ENCODE measurements around the gene FGD4.

The FGD4 gene

GRCh38 chr12:32609966-32610365 is 210.6 kb downstream of the FGD4 start:
- Histone ChIP-seq H3K27ac (ENCODE audit: low read length) (no peak overlapping the region), H3K4me3 (ENCODE audit: low read depth in 1 of 2, low read length in 2 of 2) (no peak overlapping the region), H3K79me2 (ENCODE audit: insufficient read depth, low read length) (no peaks in the 10 kb centered on the region), H3K9ac (ENCODE audit: low read depth, low read length) (no peak overlapping the region), H4K20me1 (ENCODE audit: insufficient read depth, low read length) (no peaks in the 10 kb centered on the region), H2AFZ (ENCODE audit: low read depth, low read length) (no peak overlapping the region), H3K9me3 (ENCODE audit: insufficient read depth, low read length, severe bottlenecking) (no peaks in the 10 kb centered on the region), H3K4me1 (ENCODE audit: insufficient read depth, low read length) (no peaks in the 10 kb centered on the region), H3K4me2 (ENCODE audit: insufficient read depth, low read length) (no peak overlapping the region), H3K27me3 (ENCODE audit: insufficient read depth, low read length, poor library complexity) (no peaks in the 10 kb centered on the region), H3K36me3 (ENCODE audit: insufficient read depth, low read length) (no peaks in the 10 kb centered on the region)
- no peak for DNase-seq
- TF ChIP-seq EZH2 (IDR thresholded peaks at IDR 0.05; ENCODE audit: borderline replicate concordance, low read depth, low read length, severe bottlenecking), result no peak
- TF ChIP-seq, protein P1, sequence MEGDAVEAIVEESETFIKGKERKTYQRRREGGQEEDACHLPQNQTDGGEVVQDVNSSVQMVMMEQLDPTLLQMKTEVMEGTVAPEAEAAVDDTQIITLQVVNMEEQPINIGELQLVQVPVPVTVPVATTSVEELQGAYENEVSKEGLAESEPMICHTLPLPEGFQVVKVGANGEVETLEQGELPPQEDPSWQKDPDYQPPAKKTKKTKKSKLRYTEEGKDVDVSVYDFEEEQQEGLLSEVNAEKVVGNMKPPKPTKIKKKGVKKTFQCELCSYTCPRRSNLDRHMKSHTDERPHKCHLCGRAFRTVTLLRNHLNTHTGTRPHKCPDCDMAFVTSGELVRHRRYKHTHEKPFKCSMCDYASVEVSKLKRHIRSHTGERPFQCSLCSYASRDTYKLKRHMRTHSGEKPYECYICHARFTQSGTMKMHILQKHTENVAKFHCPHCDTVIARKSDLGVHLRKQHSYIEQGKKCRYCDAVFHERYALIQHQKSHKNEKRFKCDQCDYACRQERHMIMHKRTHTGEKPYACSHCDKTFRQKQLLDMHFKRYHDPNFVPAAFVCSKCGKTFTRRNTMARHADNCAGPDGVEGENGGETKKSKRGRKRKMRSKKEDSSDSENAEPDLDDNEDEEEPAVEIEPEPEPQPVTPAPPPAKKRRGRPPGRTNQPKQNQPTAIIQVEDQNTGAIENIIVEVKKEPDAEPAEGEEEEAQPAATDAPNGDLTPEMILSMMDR (IDR thresholded peaks at IDR 0.05; ENCODE audit: borderline replicate concordance, extremely low read depth, low read length, poor library complexity, severe bottlenecking), result no peak
- ATAC-seq (ENCODE audit: insufficient read depth, low read depth), result no peak

- TF ChIP-seq EZH2 (IDR thresholded peaks at IDR 0.05; ENCODE audit: borderline replicate concordance, low read depth, low read length, severe bottlenecking), result no peak
- TF ChIP-seq, protein P1 (IDR thresholded peaks at IDR 0.05; ENCODE audit: borderline replicate concordance, extremely low read depth, low read length, poor library complexity, severe bottlenecking), result no peak
- Histone ChIP-seq H3K4me3 (ENCODE audit: low read depth in 1 of 2, low read length in 2 of 2) (no peak overlapping the region), H3K9ac (ENCODE audit: low read depth, low read length) (no peak overlapping the region), H3K27me3 (ENCODE audit: insufficient read depth, low read length, poor library complexity) (no peaks in the 10 kb centered on the region), H3K4me2 (ENCODE audit: insufficient read depth, low read length) (no peak overlapping the region), H3K79me2 (ENCODE audit: insufficient read depth, low read length) (no peaks in the 10 kb centered on the region), H3K36me3 (ENCODE audit: insufficient read depth, low read length) (no peaks in the 10 kb centered on the region), H4K20me1 (ENCODE audit: insufficient read depth, low read length) (no peaks in the 10 kb centered on the region), H3K9me3 (ENCODE audit: insufficient read depth, low read length, severe bottlenecking) (no peaks in the 10 kb centered on the region), H3K27ac (ENCODE audit: low read length) (no peak overlapping the region), H2AFZ (ENCODE audit: low read depth, low read length) (no peak overlapping the region), H3K4me1 (ENCODE audit: insufficient read depth, low read length) (no peaks in the 10 kb centered on the region)
- ATAC-seq (ENCODE audit: insufficient read depth, low read depth) (no peak), DNase-seq (no peak)
These were observed 212.6 kb downstream of the FGD4 start for GRCh38 chr12:32611986-32612385.

DNA sequence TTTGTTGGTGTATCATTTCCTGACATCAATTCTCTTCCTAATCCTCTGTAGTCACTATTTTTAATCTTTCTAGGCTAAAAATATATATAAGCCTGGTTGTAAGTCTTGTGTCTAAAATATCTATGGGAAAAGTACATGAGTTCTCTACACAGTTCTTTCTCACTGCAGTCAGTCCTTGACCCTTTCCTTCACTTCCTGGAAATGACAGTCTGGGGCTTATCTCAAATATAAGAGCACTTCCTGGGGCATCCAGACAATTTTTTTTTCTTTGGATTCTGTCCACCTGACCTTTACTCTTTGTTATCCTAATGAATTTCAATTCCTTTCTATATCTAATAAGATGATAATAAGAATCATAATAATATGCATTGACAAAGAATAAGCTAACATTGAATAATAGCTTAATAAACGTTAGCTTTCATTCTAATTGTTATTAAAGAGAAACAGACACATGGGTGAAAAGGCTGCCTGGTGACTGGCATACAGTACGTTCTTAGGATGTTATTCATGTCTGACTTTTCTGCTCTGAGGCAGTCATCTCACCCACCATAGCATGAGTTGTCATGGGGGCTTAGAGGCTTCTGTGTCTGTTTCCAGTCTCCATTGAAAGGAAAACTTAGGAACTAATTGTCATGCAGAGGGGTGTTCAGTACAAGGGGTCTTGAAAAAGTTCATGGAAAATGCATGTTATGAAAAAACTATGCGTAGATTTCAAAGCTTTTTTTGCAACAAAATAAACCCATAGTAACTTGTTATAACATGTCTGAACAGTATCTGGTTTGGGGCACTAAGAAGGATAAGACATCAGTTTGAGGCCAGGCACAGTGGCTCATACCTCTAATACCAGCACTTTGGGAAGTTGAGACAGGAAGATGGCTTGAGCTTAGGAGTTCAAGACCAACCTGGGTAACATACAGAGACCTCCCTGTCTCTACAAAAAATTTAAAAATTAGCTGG is 213.6 kb downstream of the FGD4 start:
- DNase-seq (no peak), ATAC-seq (ENCODE audit: insufficient read depth, low read depth) (no peak)
- Histone ChIP-seq H3K9ac (ENCODE audit: low read depth, low read length) (no peak overlapping the region), H3K27me3 (ENCODE audit: insufficient read depth, low read length, poor library complexity) (no peaks in the 10 kb centered on the region), H3K4me2 (ENCODE audit: insufficient read depth, low read length) (no peak overlapping the region), H3K36me3 (ENCODE audit: insufficient read depth, low read length) (no peaks in the 10 kb centered on the region), H2AFZ (ENCODE audit: low read depth, low read length) (no peak overlapping the region), H3K79me2 (ENCODE audit: insufficient read depth, low read length) (no peaks in the 10 kb centered on the region), H3K9me3 (ENCODE audit: insufficient read depth, low read length, severe bottlenecking) (no peaks in the 10 kb centered on the region), H3K4me1 (ENCODE audit: insufficient read depth, low read length) (no peaks in the 10 kb centered on the region), H4K20me1 (ENCODE audit: insufficient read depth, low read length) (no peaks in the 10 kb centered on the region), H3K4me3 (ENCODE audit: low read depth in 1 of 2, low read length in 2 of 2) (no peak overlapping the region), H3K27ac (ENCODE audit: low read length) (no peak overlapping the region)
- TF ChIP-seq, protein P1 (IDR thresholded peaks at IDR 0.05; ENCODE audit: borderline replicate concordance, extremely low read depth, low read length, poor library complexity, severe bottlenecking), result no peak
- no peak for TF ChIP-seq EZH2 (IDR thresholded peaks at IDR 0.05; ENCODE audit: borderline replicate concordance, low read depth, low read length, severe bottlenecking)
